HG03135 (cell line): Measurements from ENCODE around the gene ITGBL1.
"Not testable (repeated sequence)": the region's sequence is repeated elsewhere in the genome, so short reads cannot be mapped to it uniquely, and the experiment has no call there.

ENCODE experiments used
- ATAC-seq: cut with Tn5 transposase; IDR thresholded peaks from one replicate; pipeline ENCODE4 v1.9.1; 2021; ENCODE audit warnings: mild to moderate bottlenecking, moderate library complexity; ENCODE audit not compliant: unreplicated experiment

ITGBL1 gene

DNA sequence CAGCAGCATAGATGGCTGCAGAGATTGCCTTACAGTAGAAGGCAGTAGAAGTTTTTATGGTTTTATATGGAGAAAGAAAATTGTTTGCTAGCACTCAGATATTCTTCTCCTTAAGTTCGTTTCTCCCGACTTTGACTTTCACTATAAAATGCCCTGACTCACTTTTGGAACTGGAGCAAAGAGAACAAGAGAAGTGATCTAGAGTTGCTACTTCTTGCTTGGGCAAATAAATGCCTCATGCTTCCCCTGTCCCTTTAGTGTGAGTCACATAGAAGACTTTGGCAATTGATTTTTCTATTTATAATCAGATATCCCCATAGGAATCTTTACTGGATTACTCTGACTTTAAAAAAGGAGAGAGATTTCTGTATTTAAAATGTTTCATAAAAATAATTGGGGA, 46.9 kb downstream of the ITGBL1 start:
- ATAC-seq: no peak

DNA sequence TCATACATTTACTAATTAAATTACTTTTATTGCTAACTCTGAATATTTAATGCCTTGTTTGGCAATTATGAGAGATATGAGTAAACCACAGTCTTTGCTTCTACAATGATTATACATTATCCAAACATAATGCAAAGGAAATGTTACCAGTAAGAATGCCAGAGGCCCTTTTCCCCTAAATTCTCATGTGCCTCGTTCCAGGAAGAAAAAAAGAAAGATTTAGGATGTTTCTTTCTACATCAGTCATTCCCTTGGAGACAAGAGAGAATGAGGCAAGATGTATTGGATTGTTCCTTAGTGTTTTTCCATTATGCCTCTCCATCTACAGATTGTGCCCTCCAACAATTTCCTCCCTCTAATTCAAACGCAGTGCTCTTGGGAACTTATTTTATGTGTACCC, 50.1 kb downstream of the ITGBL1 start:
- no peak for ATAC-seq

DNA sequence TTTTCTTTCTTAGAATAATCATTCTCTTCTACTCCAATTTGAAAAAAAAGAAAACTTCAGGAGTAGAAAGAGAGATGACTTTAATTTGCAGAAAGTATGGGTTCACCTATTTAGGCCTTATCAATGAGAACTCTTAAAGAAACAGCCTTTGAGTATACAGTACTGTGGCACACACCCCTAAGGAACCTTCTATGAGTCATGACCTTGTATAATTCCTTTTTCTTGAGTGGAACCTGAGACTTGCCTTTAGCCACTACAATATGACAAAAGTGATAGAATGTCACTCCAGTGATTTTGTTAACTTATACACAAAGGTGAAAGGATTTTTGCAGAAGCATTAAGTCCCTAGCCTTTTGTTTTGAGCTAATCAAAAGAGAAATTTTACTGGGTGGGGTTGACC, 58.7 kb downstream of the ITGBL1 start:
- ATAC-seq: no peak

DNA sequence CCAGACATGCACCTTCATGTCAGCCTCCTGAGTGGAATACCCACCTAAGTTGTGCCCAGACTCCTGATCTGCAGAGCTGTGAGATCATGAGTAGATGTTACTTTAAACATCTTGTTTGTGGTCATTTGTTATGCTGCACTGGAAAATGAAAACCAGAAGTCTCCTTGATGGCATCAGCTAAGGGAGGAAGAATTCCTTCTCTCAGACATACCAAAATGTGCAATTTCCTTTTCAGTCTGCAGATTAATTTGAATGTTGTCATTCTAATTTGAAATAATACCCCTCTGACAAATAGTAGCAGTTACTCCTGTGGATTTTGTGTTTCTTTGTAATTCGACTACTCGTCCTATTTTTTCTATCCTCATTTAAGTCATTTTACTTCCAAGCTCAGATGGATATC, 59.3 kb downstream of the ITGBL1 start:
- ATAC-seq: no peak

DNA sequence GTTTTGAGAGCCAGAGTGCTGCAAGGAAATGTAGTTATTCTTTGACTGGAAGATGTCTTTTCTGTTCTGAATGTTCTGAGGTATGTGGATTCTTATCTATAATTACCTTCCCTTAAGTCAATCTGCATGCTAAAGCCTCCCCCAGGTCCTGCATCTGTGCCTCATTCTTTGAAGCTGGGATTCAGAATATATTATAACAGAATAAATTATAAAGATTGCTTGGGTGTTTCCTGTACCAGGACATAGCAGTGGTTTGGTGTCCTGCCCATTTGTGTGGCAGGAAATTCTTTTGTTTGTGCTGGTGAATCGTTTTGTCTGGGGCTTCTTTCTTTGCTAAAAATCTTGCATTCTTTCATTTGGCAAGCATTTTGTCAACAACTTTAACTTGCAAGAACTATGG, 60.2 kb downstream of the ITGBL1 start:
- no peak for ATAC-seq

DNA sequence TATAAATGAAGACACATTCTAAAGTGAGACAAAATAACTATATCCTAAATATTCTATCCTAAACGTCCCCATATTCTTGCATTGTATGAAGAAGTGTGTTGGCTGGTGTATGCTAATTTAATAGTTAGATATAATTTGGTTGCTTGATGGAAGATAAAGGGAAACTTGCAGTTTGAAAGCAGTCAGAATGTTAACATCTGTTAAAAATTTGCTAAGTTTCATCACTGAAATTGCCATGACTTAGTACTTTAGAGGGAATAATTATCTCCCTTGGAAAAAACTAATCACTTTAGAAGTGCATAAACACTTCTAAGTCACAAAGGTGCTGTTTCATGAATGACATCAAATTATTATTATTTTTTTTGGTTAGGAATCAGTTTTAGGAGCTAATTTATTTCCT, 61.6 kb downstream of the ITGBL1 start:
- ATAC-seq: no peak

DNA sequence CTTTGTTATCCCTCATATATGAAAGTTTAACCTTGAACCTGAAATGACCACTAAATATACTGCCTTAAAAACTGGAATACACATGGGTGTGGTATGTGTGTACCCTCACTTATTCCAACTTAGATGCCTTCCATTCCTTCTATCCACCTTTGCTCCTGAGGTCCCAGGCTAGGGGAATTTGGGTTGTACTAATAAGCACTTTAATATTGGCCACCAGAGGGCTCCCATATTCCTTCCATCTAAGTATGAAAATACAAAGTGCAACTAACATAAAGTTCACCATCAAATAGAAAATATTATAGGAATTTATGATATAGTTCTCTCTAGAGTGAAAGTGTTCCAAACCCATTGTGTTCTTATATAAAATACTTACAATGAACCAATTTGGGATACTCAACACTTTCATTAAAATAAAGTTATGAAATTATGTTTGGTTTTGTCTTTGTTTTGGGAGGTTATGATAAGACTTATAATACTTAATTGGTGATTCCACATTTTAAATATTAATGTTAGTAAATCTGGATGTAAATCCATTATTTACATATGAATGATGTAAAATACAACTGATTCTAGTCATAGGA, 62.3 kb downstream of the ITGBL1 start:
- ATAC-seq: peak; percentile 69

DNA sequence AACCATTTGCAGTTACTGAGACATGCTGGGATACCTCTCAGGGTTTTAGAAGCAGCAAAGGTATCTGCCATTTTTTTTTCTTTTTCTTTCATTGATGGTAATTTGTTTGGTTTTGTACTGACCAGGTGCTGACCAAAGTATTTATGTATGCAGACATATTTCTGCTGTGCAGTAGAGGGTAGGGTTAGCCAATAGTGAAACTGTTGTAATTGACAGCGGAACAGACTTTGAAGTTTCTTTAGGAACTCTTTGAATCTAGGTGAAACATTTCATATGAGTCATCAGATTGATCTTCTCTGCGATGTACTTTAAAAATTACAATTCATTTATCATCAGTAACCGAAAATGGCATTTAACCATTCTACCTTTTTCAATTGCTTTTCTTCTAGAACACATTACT, 63.0 kb downstream of the ITGBL1 start:
- no peak for ATAC-seq

DNA sequence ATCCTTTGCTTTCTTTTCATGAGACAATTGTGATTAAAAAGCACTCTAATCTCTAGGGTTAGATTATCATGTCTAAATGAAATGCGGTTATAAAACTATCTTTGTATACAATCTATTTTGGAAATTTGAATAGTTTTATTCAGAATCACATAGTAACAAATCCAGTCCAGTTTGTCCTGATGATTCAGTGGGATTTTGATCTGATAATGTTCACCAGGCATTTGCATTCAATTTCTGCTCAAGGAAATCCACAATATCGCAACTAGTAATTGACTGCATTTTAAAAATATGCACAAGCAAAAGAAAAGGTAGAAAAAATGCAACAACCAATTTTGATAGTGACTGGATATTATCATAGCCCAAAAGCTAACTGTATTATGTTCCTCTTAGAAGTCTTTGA, 63.8 kb downstream of the ITGBL1 start:
- no peak for ATAC-seq

DNA sequence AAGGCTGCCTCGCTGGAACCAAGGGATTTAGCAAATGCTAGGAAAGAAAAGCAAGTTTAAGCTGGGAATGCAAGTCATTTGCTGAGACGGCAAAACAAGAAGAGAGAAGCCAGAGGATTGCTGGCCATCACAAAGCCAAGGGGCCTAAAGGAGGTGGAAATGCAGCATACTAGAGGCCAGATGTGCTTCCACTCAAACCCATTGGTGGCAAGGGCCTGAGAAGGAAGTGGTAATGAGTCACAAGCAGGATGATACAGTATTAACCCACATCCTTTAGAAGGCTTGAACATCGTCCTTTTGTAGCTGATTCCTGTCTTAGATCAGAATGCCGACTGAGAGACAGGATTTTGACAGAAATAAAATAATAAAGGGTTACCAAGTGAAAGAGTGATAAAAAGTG, 68.2 kb downstream of the ITGBL1 start:
- ATAC-seq: peak; percentile 87

DNA sequence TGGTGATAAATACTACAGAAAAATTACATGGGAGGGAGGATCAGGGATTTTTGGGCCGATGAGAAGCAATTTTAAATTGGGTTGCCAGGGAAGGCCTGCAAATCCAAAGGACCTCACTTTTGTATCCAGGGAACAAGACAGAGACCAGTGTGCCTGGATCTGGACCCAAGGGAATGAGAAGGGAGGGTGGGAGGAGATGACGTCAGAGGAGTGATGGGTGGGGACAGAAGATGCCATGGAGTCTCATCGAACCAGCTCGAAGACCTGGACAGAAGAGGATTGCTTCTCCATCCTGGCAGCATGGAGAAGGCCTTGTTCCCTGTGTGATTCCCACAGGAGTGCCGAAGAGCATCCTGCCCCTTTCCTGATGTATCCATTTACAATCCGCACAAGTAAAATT, 68.9 kb downstream of the ITGBL1 start:
- no peak for ATAC-seq

DNA sequence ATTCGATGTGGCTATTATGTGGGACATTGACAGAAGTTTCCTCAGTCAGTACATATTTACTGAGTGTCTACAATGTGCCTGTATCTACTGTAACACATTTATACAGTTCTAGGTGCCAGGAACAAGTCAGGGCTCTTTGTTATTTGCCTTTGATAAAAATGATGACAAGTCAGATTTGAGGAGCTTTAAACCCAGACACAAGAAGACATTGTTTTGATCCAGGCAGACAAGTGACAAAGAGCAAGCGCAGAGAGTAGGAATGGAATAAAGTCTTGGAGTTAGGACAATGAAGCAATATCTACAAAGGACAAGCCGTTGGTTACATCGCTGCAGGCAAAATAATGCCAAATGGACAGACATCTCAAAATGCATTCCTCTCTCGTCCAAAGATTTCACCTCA, 70.1 kb downstream of the ITGBL1 start:
- ATAC-seq: no peak

DNA sequence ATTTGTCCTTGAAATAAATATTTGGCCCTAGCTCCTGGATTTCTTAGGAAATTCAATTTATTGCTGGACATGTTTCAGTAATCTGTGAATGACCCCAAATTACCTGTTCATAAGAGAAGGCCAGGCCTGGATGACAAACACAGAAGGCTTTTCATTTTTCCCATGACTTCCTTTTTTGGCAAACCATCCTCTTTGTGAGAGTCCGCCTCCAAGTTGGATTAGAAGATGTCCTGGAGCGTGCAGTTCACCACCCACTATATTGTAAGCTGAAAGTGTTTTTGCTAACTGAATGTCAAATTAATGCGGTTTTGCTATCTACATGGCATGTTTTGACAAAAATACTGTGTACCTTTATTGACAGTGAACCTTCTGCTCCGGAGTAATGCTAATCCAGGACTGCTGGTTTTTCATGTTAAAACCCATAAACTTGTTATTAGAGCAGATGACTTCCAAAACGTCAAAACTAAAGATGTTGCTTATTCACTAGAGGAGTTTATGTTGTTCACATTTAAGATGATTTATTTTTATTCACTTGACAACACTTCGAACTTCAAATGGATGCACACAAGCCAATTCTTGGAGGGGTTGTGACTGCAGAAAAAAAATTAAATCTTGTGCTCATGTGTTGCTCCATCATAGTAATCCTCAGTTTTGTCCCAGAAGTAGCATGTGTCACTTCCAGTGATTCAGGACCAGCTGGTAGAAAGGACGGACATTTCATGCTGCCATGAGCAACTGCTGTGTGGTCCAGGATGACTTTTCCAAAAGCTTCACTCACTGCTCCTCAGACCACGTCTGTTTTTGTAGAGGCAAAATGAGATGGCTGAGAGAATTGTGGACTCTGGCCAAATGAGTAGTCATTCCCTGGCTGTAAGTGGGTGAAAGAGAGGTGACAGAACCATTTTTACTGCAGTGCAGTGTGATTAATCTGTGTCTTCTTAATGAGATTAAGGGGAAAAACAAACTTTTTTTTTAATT, 71.0 kb downstream of the ITGBL1 start:
- ATAC-seq: no peak

DNA sequence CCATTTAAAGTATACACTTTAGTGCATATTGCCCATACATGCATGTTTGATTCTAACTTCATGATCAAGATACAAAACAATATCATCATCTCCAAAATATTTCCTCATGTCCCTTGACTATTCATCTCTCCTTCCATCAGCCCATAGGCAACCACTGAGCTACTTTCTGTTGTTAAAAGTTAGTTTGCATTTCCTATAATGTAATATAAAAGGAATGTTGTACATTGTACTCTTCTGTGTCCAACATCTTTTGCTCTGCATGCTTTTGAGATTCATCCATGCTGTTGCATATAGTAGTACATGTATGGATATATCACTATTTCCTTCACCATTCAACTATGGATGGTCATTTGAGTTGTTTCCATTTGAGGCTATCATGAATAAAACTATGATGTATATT, 74.7 kb downstream of the ITGBL1 start:
- ATAC-seq: no peak

DNA sequence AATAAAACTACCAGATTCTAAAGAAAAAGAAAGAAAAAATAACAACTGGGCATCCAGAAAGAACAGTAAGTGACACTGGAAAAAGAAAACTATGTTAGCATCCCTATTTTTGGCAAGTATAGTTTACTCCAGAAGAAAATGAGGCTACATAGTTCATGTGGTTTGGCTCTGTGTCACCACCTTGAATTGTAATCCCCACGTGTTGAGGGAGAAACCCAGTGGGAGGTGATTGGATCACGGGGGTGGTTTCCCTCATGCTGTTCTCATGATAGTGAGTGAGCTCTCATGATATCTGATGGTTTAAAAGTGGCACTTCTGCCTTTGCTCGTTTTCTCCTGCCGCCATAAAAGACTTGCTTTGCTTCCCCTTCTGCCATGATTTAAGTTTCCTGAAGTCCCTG, 76.9 kb downstream of the ITGBL1 start:
- peak; percentile 47 for ATAC-seq

DNA sequence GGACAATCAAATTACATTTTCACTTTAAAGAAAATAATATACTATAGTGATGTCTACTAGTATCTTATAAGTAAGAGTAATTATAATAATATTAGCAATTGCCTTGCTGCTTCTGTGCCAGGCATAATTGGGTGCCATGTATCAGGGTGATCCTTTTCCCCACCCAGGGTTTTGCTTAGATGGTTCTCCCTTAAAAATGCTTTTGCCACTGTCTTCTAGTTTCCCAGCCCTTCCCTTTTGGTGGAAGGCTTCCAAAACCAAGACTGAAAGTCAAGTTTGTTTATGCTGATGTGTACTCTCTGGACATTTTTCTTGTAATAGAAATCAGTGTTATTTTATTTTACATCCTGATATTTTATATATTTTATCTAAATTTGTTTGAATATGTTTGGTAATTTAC, 77.8 kb downstream of the ITGBL1 start:
- ATAC-seq: no peak

DNA sequence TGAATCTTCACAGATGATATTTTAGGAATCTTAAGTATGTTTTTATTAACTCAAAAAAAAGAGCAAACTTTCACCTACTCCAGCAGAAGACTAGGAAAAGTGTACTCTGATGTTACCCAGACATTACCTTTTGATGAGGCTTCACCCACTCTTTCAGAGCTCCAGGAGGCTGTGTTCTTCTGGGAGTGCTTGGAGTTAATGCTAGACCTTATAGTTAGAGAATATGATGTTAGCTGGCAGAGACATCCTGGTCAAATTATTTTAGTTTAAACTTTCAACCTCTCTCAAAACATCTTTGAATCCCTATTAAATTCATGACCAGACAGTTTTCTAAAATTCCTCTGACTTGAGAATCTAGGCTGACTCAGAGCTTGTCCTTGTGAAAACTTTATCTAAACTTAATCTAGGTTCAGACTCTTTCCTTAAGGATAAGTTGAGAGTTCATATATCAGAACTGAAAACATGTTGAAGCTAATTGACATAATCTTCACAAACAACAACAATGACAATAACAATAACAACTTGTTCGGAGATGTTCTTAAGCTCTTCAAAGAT, 82.8 kb downstream of the ITGBL1 start:
- ATAC-seq: no peak

DNA sequence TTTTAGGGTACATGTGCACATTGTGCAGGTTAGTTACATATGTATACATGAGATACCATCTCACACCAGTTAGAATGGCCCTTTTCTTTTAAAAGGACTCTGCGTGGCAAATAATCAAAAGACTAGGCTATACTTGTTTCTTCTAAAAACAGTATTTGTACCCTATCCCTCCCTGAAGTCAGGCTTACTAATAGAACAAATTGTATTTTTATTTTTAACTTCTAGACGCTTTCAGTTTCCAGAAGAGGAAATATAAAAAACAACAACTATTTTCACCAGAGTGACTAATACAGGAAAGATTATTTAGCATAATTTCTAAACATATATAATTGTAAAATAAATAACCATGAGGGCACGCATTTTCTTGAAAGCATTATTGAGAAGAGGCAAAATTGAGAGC, 83.6 kb downstream of the ITGBL1 start:
- ATAC-seq: no peak

DNA sequence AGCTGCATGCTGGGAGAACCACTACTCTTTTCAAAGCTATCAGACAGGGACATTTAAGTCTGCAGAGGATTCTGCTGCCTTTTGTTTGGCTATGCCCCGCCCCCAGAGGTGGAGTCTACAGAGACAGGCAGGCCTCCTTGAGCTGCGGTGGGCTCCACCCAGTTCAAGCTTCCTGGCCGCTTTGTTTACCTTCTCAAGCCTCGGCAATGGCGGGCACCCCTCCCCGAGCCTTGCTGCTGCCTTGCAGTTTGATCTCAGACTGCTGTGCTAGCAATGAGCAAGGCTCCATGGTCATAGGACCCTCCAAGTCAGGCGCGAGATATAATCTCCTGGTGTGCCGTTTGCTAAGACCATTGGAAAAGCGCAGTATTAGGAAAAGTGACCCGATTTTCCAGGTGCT, 92.1 kb downstream of the ITGBL1 start:
- ATAC-seq: not testable (repeated sequence)

DNA sequence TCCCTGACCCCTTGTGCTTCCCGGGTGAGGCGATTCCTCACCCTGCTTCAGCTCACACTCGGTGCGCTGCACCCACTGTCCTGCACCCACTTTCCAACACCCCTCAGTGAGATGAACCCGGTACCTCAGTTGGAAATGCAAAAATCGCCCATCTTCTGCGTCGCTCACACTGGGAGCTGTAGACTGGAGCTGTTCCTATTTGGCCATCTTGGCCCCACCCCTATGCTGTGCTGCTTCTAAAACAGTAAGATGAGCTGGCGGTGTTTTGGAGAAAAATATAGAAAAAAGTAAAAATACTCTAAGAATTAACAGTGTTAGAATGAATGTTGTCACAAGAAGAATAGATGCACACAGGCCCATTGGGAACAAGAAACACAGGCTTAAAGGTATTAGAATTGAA, 92.5 kb downstream of the ITGBL1 start:
- no peak for ATAC-seq

DNA sequence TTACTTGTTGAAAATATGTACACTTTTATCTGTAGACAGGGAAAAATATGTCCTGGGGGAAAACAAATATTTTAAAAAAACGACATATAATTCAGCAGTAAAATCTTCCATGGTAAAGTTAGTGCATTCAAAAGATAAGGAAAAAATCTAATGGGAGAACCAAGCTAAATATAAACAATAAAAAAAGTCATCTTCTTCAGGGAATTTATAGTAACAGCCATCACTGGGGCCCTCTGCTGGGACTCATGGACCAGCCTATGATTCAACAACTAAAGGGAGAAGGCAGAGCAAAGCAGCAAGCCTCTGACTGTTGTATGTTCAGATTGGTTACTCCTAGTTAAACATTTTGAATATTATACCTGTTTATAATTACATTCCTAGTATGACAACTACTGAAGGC, 93.0 kb downstream of the ITGBL1 start:
- ATAC-seq: no peak

DNA sequence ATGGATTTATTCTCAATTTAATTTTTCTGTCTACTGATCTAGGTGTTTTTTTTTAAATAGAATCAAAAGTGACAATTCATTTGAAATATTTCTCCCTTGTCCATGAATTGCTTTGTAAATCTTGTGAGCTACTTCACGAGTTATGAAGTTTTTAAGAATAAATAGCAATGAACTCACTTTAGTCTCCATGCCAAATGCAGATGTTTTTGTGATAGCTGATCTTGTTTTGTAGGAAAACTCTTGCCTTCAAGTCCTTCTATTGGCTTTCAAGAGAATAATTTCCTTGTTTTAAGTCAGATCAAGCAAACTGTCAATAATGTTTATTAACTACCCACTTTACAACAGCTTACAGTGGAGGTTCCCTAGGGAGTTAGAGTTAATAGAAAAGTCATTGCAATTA, 99.8 kb downstream of the ITGBL1 start:
- no peak for ATAC-seq
